ENCODE measurements around the gene EHHADH.

EHHADH gene

GRCh38 chr3:185153171-185153771 is 100.6 kb downstream of the EHHADH start:
- Histone ChIP-seq H3K27ac (ENCODE audit: low read depth, low read length) (peak overlapping the region; percentile 76), H3K9ac (ENCODE audit: low read length) (peak overlapping the region; percentile 26), H3K27me3 (ENCODE audit: control insufficient read depth in 1 of 2, insufficient read depth in 2 of 2, low read length in 2 of 2) (no peaks in the 10 kb centered on the region), H3K36me3 (ENCODE audit: insufficient read depth, low read length) (no peaks in the 10 kb centered on the region), H3K4me3 (ENCODE audit: low read depth in 1 of 2, low read length in 2 of 2) (peak overlapping the region; percentile 69 to 70), H3K9me3 (ENCODE audit: low read length) (no peaks in the 10 kb centered on the region), H3K4me1 (ENCODE audit: insufficient read depth, low read length) (peaks cover 7% of the 10 kb centered on the region)

GRCh38 chr3:185152410-185153170 is 101.3 kb downstream of the EHHADH start, which contains the start of gene C3orf70:
C3orf70 (minus strand) TSS chr3:185153060; CDS start chr3:185152823, 237 bp downstream.
- Histone ChIP-seq H3K27me3 (ENCODE audit: control insufficient read depth in 1 of 2, insufficient read depth in 2 of 2, low read length in 2 of 2) (no peaks in the 10 kb centered on the region), H3K4me3 (ENCODE audit: low read depth in 1 of 2, low read length in 2 of 2) (peak within 1 kb of the TSS; percentile 69 to 70), H3K36me3 (ENCODE audit: insufficient read depth, low read length) (no peaks in the 10 kb centered on the region), H3K9ac (ENCODE audit: low read length) (peak within 1 kb of the TSS; percentile 72), H3K4me1 (ENCODE audit: insufficient read depth, low read length) (peaks cover 9% of the 10 kb centered on the region), H3K9me3 (ENCODE audit: low read length) (no peaks in the 10 kb centered on the region), H3K27ac (ENCODE audit: low read depth, low read length) (peak within 1 kb of the TSS; percentile 80)

- peaks cover 15% of the 10 kb centered on the region for H3K4me1 ChIP-seq (ENCODE audit: insufficient read depth, low read length)
- peak overlapping the region; percentile 80 for H3K27ac ChIP-seq (ENCODE audit: low read depth, low read length)
- H3K27me3 ChIP-seq (ENCODE audit: control insufficient read depth in 1 of 2, insufficient read depth in 2 of 2, low read length in 2 of 2): no peaks in the 10 kb centered on the region
- H3K4me3 ChIP-seq (ENCODE audit: low read depth in 1 of 2, low read length in 2 of 2): peak overlapping the region; percentile 61 to 69
- no peaks in the 10 kb centered on the region for H3K36me3 ChIP-seq (ENCODE audit: insufficient read depth, low read length)
- peak overlapping the region; percentile 72 for H3K9ac ChIP-seq (ENCODE audit: low read length)
- H3K9me3 ChIP-seq (ENCODE audit: low read length): no peaks in the 10 kb centered on the region
Observed at GRCh38 chr3:185151964-185152409, 101.9 kb downstream of the EHHADH start.

- Histone ChIP-seq H3K27ac (ENCODE audit: low read depth, low read length) (peak overlapping the region; percentile 80), H3K4me1 (ENCODE audit: insufficient read depth, low read length) (peaks cover 18% of the 10 kb centered on the region), H3K27me3 (ENCODE audit: control insufficient read depth in 1 of 2, insufficient read depth in 2 of 2, low read length in 2 of 2) (no peaks in the 10 kb centered on the region), H3K9ac (ENCODE audit: low read length) (peak overlapping the region; percentile 72), H3K9me3 (ENCODE audit: low read length) (no peaks in the 10 kb centered on the region), H3K36me3 (ENCODE audit: insufficient read depth, low read length) (no peaks in the 10 kb centered on the region), H3K4me3 (ENCODE audit: low read depth in 1 of 2, low read length in 2 of 2) (peak overlapping the region; percentile 61 to 69)
Observed at GRCh38 chr3:185151101-185151963, 102.5 kb downstream of the EHHADH start.

- H3K9me3 ChIP-seq (ENCODE audit: low read length): no peaks in the 10 kb centered on the region
- no peaks in the 10 kb centered on the region for H3K36me3 ChIP-seq (ENCODE audit: insufficient read depth, low read length)
- peak overlapping the region; percentile 80 for H3K27ac ChIP-seq (ENCODE audit: low read depth, low read length)
- no peaks in the 10 kb centered on the region for H3K27me3 ChIP-seq (ENCODE audit: control insufficient read depth in 1 of 2, insufficient read depth in 2 of 2, low read length in 2 of 2)
- peak overlapping the region; percentile 72 for H3K9ac ChIP-seq (ENCODE audit: low read length)
- H3K4me1 ChIP-seq (ENCODE audit: insufficient read depth, low read length): peaks cover 20% of the 10 kb centered on the region
- H3K4me3 ChIP-seq (ENCODE audit: low read depth in 1 of 2, low read length in 2 of 2): peak overlapping the region; percentile 24 to 69
Observed at GRCh38 chr3:185150561-185150960, 103.3 kb downstream of the EHHADH start.

- peak overlapping the region in 1 of 2 donors; percentile 69 for H3K4me3 ChIP-seq (ENCODE audit: low read depth in 1 of 2, low read length in 2 of 2)
- peaks cover 28% of the 10 kb centered on the region for H3K4me1 ChIP-seq (ENCODE audit: insufficient read depth, low read length)
- H3K36me3 ChIP-seq (ENCODE audit: insufficient read depth, low read length): no peaks in the 10 kb centered on the region
- H3K27ac ChIP-seq (ENCODE audit: low read depth, low read length): peak overlapping the region; percentile 80
- H3K9me3 ChIP-seq (ENCODE audit: low read length): no peaks in the 10 kb centered on the region
- no peaks in the 10 kb centered on the region for H3K27me3 ChIP-seq (ENCODE audit: control insufficient read depth in 1 of 2, insufficient read depth in 2 of 2, low read length in 2 of 2)
- no peak overlapping the region for H3K9ac ChIP-seq (ENCODE audit: low read length)
Observed at GRCh38 chr3:185149591-185149990, 104.3 kb downstream of the EHHADH start.

- H3K27ac ChIP-seq (ENCODE audit: low read depth, low read length): no peak overlapping the region
- peaks cover 39% of the 10 kb centered on the region for H3K4me1 ChIP-seq (ENCODE audit: insufficient read depth, low read length)
- no peak overlapping the region for H3K4me3 ChIP-seq (ENCODE audit: low read depth in 1 of 2, low read length in 2 of 2)
- no peak overlapping the region for H3K9ac ChIP-seq (ENCODE audit: low read length)
- no peaks in the 10 kb centered on the region for H3K27me3 ChIP-seq (ENCODE audit: control insufficient read depth in 1 of 2, insufficient read depth in 2 of 2, low read length in 2 of 2)
- H3K36me3 ChIP-seq (ENCODE audit: insufficient read depth, low read length): no peaks in the 10 kb centered on the region
- H3K9me3 ChIP-seq (ENCODE audit: low read length): no peaks in the 10 kb centered on the region
Observed at GRCh38 chr3:185145511-185145910, 108.3 kb downstream of the EHHADH start.

GRCh38 chr3:185144784-185145183 is 109.1 kb downstream of the EHHADH start:
- H3K27ac ChIP-seq (ENCODE audit: low read depth, low read length): no peak overlapping the region
- no peaks in the 10 kb centered on the region for H3K9me3 ChIP-seq (ENCODE audit: low read length)
- peaks cover 39% of the 10 kb centered on the region for H3K4me1 ChIP-seq (ENCODE audit: insufficient read depth, low read length)
- no peak overlapping the region for H3K4me3 ChIP-seq (ENCODE audit: low read depth in 1 of 2, low read length in 2 of 2)
- H3K27me3 ChIP-seq (ENCODE audit: control insufficient read depth in 1 of 2, insufficient read depth in 2 of 2, low read length in 2 of 2): no peaks in the 10 kb centered on the region
- no peak overlapping the region for H3K9ac ChIP-seq (ENCODE audit: low read length)
- H3K36me3 ChIP-seq (ENCODE audit: insufficient read depth, low read length): no peaks in the 10 kb centered on the region

Measured in muscle layer of colon (tissue), 2 donors.